K562 (cell line): ENCODE measurements around the gene RCC2. TPM values are rescaled to one million over a fixed set of nuclear protein-coding genes. Genes with fewer than 3 reads are reported as not detected.

Experiments
- AFF1 ChIP-seq, 2 experiments: fragments of 450-650 bp; IDR thresholded peaks; 2 replicates each; pipeline ENCODE4 v1.6.1; 2018; ENCODE audit warnings: mild to moderate bottlenecking in 2 of 2, low read depth in 1 of 2; ENCODE audit not compliant: partially characterized antibody in 2 of 2
- HIVEP1 ChIP-seq: fragments of 250-450 bp; sonication (Bioruptor Pico); IDR thresholded peaks from 2 replicates; pipeline ENCODE4 v1.4.0; 2020; ENCODE audit warnings: mild to moderate bottlenecking
- MEIS2 ChIP-seq: fragments of 450-650 bp; IDR thresholded peaks from 2 replicates; pipeline ENCODE4 v1.6.1; 2014; ENCODE audit warnings: mild to moderate bottlenecking; ENCODE audit not compliant: partially characterized antibody
- NCOA4 ChIP-seq: fragments of 450-650 bp; IDR thresholded peaks from 2 replicates; pipeline ENCODE4 v1.6.1; 2018; ENCODE audit warnings: mild to moderate bottlenecking; ENCODE audit not compliant: partially characterized antibody
- NFE2 ChIP-seq: IDR thresholded peaks from 2 replicates; pipeline ENCODE4 v1.6.1; 2014; ENCODE audit warnings: antibody characterized with exemption, low read depth
- NFIC ChIP-seq: fragments of 450-650 bp; IDR thresholded peaks from 2 replicates; pipeline ENCODE4 v1.6.1; 2017; ENCODE audit warnings: mild to moderate bottlenecking, inconsistent platforms
- RNF2 ChIP-seq: sonication (generic); IDR thresholded peaks from 2 replicates; pipeline ENCODE4 v1.6.1; 2016
- TAF7 ChIP-seq: fragments of 450-650 bp; IDR thresholded peaks from 2 replicates; pipeline ENCODE4 v1.6.1; 2016; ENCODE audit warnings: missing genetic modification characterization, missing compliant biosample characterization
- ZBTB40 ChIP-seq, 2 experiments: fragments of 450-650 bp in 1 of 2; sonication (generic) in 1 of 2; formaldehyde crosslinking in 1 of 2; IDR thresholded peaks; 2 replicates each; pipeline versions ENCODE4 v1.7.1 to v1.9.0; 2016 to 2022; ENCODE audit warnings: inconsistent platforms in 1 of 2, mild to moderate bottlenecking in 1 of 2, missing genetic modification reagents in 1 of 2
- ZNF274 ChIP-seq: IDR thresholded peaks from 2 replicates; pipeline ENCODE4 v1.6.1; 2011; ENCODE audit warnings: low read depth, mild to moderate bottlenecking, low read length, moderate library complexity, borderline replicate concordance
- ZNF395 ChIP-seq: fragments of 200-800 bp; sonication (Bioruptor generic); IDR thresholded peaks from 2 replicates; pipeline ENCODE4 v1.6.1; 2017; ENCODE audit warnings: missing genetic modification characterization, missing compliant biosample characterization
- polyA plus RNA-seq, 8 experiments: library from polyadenylated mRNA; depleted of rRNA in 4 of 8; stranded (reverse) in 5 of 8; unstranded in 3 of 8; fragments of >200 nt; fragmentation: Nextera tagmentation in 2 of 8; fragmentation: Illumina TruSeq in 1 of 8; extraction: Ambion mirVana in 2 of 8; extraction: Trizol in 1 of 8; gene quantifications; 2 replicates each; pipeline versions ENCODE4 v1.2.1 to v1.2.3, GENCODE V29; 2011 to 2014; ENCODE audit warnings: inconsistent platforms in 1 of 8, missing spikeins in 1 of 8
- total RNA-seq, 7 experiments: library from RNA; depleted of rRNA in 6 of 7; stranded (reverse); fragments of >200 nt in 6 of 7; fragmentation: Illumina TruSeq in 2 of 7; extraction: Trizol in 2 of 7; gene quantifications; 2 replicates each; pipeline versions ENCODE4 v1.2.1 to v1.2.3, GENCODE V29; 2011 to 2021; ENCODE audit warnings: low replicate concordance in 1 of 7

RCC2 gene
- total and polyA plus RNA-seq, 9 of the 15 experiments (the other 6 are each of a cell fraction or from before 2014, with no cell fraction given), result 31.8 to 292 (median 116) TPM

GRCh38 chr1:17360272-17360956, 79.1 kb downstream of the RCC2 start (continued):
- TF ChIP-seq ZBTB40 (IDR thresholded peaks at IDR 0.05) (no peak), ZBTB40 (CRISPR knock-in tag; IDR thresholded peaks at IDR 0.05) (no peak), HIVEP1 (peak; percentile 94), MEIS2 (no peak), AFF1 (IDR thresholded peaks at IDR 0.05; ENCODE audit: low read depth in 1 of 2, partially characterized antibody in 2 of 2) (no peak), ZNF274 (no peak), NCOA4 (no peak), TAF7 (tag) (peak; percentile 90), ZNF395 (CRISPR knock-in tag) (peak; percentile 100), NFE2 (peak; percentile 46), RNF2 (no peak), NFIC (peak; percentile 86)
